ENCODE measurements around the gene SLC7A6.

The SLC7A6 gene

DNA sequence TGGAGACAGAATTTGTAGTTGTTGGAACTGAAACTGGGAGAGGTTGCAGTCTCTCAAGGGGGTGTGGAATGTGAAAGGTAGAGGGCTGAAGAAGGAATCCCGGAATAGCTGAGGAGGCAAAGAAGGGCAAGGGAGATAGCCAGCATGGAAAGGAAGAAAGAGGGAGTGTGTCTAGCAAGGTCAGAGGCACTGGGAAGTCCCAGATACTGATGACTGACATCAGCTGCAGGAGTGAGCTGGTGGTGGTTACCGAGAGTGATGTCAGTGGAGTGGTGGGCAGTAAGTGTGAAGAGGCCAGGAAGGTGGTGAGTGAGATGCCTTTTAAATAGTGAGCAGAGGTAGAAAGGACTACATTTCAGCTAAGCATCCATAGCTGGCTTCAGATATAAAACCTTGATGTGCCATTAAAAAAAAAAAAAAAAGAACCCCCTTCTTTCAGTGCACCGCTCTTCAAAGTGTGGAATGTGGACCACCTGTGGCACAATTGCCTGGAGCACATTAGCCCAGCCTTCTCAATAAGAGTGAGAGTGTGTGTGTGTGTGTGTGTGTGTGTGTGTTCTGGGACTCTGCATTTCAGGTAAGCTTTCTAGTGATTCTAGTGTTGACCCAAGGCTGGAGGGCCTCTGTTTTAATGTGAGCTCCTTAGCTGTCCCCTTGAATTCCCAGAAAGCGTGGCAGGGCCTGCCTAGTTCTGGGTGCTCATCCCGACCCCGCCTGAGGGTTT is 55.0 kb downstream of the SLC7A6 start:
- peak overlapping the region; percentile 36 for H3K27ac Mint-ChIP-seq
- H3K4me3 Mint-ChIP-seq, result no peak overlapping the region
- H3K9me3 Mint-ChIP-seq, result no peaks in the 10 kb centered on the region
- ATAC-seq, result peak; percentile 73
- peaks cover 36% of the 10 kb centered on the region for H3K36me3 Mint-ChIP-seq
- no peaks in the 10 kb centered on the region for H3K27me3 Mint-ChIP-seq
- H3K4me1 Mint-ChIP-seq, result peaks cover 12% of the 10 kb centered on the region

DNA sequence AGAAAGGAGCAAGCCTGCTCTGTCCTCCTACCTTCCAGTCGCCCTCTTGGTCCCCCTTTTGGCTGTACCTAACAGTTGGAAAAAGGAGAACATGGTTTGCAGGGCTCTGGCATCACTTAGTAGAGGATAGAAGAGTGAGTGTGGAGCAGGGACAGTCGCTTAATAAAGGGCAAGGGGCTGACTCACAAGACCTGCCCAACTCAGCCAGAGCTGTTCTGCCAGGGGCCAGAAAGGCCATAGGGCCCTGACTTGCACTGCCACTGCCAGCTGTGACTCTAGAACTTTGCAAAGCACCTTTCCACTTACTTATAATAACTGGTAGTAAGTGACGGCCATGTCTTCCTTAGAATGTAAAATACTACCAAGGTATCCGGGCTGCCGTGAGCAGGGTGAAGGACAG is 60.0 kb downstream of the SLC7A6 start:
- peaks cover 11% of the 10 kb centered on the region for H3K4me1 Mint-ChIP-seq

DNA sequence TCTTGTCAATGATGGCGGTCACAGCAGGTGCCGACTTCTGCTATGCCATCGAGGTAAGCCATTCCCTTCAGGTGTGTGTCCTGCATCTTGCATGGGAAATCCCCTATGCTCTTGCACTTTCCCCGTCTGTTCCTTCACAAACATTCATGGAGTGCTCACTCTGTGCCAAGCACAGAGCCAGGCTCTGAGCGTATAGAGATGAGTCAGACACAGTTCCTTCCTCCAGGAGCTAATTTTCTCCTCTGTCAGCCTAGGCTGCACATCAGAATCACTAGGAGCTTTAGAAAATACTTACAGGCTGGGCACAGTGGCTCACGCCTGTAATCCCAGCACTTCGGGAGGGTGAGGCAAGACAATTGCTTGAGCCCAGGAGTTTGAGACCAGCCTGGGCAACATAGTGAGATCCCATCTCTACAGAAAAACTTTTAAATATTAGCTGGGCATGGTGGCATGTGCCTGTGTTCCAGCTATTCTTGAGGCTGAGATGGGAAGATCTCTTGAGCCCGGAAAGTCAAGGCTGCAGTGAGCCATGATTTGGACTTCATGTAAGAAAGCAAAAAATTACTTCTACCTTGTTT is 60.5 kb downstream of the SLC7A6 start:
- Mint-ChIP-seq H3K4me1 (peaks cover 9% of the 10 kb centered on the region), H3K9me3 (no peaks in the 10 kb centered on the region), H3K27ac (no peak overlapping the region), H3K4me3 (no peak overlapping the region), H3K27me3 (no peaks in the 10 kb centered on the region), H3K36me3 (peaks cover 27% of the 10 kb centered on the region)
- no peak for ATAC-seq

More for the DNA sequence above, 60.0 kb downstream of the SLC7A6 start:
- no peaks in the 10 kb centered on the region for H3K9me3 Mint-ChIP-seq
- H3K27me3 Mint-ChIP-seq, result no peaks in the 10 kb centered on the region
- no peak overlapping the region for H3K27ac Mint-ChIP-seq
- peaks cover 30% of the 10 kb centered on the region for H3K36me3 Mint-ChIP-seq
- no peak overlapping the region for H3K4me3 Mint-ChIP-seq
- ATAC-seq, result no peak

DNA sequence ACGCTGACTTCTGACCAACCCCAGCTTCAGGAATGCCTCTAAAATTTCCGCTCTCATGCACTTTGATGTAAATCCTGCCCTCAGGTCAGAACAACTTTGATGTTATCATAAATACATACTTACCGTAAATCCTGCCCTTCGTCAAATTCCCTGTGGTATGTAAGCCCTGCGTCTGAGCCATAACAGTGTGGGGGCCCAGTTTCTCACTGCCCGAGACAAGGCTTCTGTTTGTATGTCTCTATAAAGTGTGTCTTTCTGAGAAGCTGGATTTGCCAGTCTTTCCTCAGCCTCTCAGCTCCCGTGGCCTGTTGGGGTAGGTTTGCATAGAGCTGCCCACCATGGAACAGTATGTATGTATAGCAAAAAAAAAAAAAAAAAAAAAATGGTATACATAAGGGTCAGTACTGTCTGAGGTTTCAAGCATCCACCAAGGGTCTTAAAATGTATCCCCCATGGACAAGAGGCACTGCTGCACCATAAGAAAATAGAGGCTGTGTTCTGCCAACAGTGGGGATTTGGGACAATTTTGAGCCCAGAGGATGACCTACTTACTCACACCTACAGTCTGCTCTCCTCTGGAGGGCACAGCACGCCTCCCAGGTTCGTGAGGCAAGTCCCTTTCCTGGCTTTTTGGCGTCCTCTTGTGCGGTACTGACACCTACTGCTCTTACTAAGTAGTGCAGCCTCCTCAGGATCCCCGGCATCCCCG is 64.0 kb downstream of the SLC7A6 start:
- no peaks in the 10 kb centered on the region for H3K9me3 Mint-ChIP-seq
- ATAC-seq, result peak; percentile 92
- H3K27me3 Mint-ChIP-seq, result no peaks in the 10 kb centered on the region
- H3K4me3 Mint-ChIP-seq, result no peak overlapping the region
- H3K4me1 Mint-ChIP-seq, result peaks cover 19% of the 10 kb centered on the region
- peak overlapping the region; percentile 33 for H3K27ac Mint-ChIP-seq
- H3K36me3 Mint-ChIP-seq, result peaks cover 43% of the 10 kb centered on the region

DNA sequence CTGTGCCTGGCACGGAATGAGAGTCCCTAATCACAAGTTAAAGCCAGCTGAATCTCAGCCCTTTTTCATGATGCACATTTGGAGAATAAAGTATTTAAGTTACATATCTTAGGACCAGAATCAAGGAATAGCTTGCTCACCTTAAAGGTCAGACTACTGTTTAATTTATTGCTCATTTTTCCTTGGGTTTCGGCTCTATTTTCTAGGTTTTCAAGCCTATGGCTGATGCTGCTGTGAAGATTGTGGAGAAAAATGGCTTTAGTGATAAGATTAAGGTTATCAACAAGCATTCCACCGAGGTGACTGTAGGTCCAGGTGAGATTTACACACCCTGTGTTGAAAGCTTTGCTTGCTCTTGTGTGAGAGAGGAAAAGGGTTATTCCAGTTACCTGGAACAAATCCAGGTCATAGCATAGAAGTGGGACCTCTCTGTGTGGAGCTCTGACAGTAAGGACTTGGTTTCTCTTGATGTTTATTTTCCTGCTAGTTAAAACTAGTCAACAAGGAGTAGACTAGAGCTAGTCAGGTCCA is 64.6 kb downstream of the SLC7A6 start:
- no peaks in the 10 kb centered on the region for H3K27me3 Mint-ChIP-seq
- ATAC-seq, result no peak
- H3K4me3 Mint-ChIP-seq, result no peak overlapping the region
- H3K27ac Mint-ChIP-seq, result no peak overlapping the region
- peaks cover 19% of the 10 kb centered on the region for H3K4me1 Mint-ChIP-seq
- no peaks in the 10 kb centered on the region for H3K9me3 Mint-ChIP-seq
- H3K36me3 Mint-ChIP-seq, result peaks cover 40% of the 10 kb centered on the region

DNA sequence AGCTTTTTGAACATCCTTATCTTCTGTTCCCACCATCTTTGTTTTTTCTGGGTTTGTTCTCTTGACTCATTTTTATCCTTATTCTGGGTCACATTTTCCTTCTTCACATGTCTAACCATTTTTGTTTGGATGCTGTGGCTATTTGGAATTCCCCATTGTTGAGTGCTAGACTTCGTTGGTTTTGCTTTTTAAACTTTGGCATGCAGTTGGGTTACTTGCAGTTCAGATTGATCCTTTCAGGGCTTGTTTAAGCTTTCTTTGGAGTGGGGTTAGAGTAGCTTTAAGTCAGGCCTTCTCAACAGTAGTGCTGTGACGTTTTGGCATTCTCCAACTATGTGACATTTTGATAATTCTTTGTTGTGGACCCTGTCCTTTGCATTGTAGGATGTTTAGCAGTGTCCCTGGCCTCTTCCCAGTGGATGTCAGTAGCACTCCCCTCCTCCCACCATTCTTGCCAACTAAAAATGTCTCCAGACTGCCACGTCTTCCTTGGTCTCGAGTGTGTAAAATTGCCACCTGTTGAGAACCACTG is 67.6 kb downstream of the SLC7A6 start:
- H3K4me3 Mint-ChIP-seq, result no peak overlapping the region
- peaks cover 19% of the 10 kb centered on the region for H3K4me1 Mint-ChIP-seq
- peaks cover 49% of the 10 kb centered on the region for H3K36me3 Mint-ChIP-seq
- ATAC-seq, result no peak
- no peak overlapping the region for H3K27ac Mint-ChIP-seq
- no peaks in the 10 kb centered on the region for H3K27me3 Mint-ChIP-seq
- H3K9me3 Mint-ChIP-seq, result no peaks in the 10 kb centered on the region

DNA sequence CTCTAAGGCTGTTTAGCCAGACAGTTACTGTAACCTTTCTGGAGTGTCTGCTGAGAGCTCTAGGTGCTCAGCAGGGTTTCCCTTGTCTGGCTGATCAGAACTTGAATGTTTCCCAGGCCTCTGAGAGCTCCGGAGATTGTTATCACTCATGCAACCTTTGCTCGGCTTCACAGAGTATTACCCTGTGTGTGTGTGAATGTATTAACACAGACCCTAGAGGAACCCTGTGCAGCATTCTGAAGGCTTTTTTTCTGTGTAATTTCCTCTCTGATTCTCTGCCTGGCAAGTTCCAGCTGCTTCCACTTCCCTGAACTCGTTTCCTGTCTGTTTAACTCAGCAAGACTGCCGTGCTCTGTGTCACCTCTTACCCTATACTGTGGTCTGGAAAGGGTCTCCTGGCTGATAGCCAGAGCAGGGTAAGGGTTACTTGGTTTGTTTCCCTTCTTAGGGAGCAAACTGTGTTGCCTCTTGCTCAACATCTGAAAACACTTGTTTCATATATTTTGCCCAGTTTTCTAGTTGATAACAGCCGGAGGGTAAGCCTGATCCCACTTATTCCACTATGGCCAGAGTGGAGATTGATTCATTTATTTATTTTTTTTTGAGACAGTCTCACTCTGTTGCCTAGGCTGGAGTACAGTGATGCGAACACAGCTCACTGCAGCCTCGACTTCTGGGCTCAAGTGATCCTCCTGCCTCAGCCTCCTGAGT is 68.2 kb downstream of the SLC7A6 start:
- no peak for ATAC-seq
- H3K36me3 Mint-ChIP-seq, result peaks cover 50% of the 10 kb centered on the region
- no peaks in the 10 kb centered on the region for H3K9me3 Mint-ChIP-seq
- H3K27me3 Mint-ChIP-seq, result no peaks in the 10 kb centered on the region
- peaks cover 19% of the 10 kb centered on the region for H3K4me1 Mint-ChIP-seq
- no peak overlapping the region for H3K27ac Mint-ChIP-seq
- H3K4me3 Mint-ChIP-seq, result no peak overlapping the region

DNA sequence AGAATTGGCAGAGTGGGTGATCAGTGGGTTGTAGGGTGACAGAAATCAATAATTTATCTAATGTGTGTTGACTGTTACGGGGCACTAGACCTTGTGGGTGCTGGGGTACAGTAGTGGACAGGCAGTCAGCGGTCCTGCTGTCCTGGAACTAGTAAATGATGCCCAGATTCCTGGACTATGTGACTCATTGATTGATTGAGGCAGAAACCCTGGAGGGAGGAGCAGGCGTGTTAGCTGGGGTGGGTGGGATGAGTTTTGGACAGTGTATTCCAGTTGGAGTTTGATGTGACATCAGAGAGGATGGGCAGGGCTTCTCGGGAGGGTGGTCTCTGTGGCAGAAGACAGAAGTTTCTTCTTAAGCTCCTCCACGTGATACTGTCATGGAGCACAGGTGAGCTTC is 70.8 kb downstream of the SLC7A6 start:
- no peak overlapping the region for H3K27ac Mint-ChIP-seq
- peaks cover 10% of the 10 kb centered on the region for H3K4me1 Mint-ChIP-seq
- peaks cover 70% of the 10 kb centered on the region for H3K36me3 Mint-ChIP-seq
- H3K27me3 Mint-ChIP-seq, result no peaks in the 10 kb centered on the region
- no peaks in the 10 kb centered on the region for H3K9me3 Mint-ChIP-seq
- no peak overlapping the region for H3K4me3 Mint-ChIP-seq
- no peak for ATAC-seq

DNA sequence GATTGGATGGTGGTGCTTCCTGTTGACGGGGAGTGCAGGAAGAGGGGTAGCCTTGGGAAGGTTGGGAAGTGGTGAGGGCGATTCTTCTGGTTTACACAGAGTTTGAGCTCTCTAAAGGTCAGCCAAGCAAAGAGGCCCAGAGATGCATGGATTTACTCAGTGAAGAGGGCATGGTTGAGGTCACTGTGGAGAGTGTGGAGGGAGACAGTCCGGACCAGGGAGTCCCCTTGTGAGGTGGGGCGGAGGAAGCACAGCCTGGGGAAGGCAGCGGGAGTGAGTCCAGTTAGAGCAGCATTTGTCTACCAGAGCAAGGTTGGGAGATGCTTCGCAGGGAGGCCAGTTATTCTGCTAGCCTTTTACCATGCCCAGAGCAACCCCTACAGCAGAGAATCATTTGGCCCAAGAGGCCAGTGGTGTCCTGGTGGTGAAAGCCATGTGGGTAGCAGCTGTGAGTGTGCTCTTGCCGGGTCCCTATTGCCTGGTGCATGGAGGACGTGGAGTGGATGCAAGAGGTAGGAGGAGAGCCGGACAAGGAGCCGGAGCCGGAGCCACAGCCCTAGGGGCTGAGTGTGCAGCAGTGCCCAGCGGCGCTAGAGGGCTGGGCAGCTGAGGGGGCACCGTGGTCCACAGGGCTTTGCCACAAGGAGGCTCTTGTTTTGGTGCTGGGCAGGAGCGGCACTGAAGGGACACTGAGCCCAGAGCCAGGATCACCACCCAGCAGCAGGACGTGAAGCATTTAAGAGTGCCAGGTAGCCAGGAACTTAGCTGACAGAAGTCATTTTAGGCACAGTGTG is 74.2 kb downstream of the SLC7A6 start:
- H3K4me3 Mint-ChIP-seq, result no peak overlapping the region
- peaks cover 74% of the 10 kb centered on the region for H3K36me3 Mint-ChIP-seq
- no peaks in the 10 kb centered on the region for H3K9me3 Mint-ChIP-seq
- no peaks in the 10 kb centered on the region for H3K27me3 Mint-ChIP-seq
- no peaks in the 10 kb centered on the region for H3K4me1 Mint-ChIP-seq
- H3K27ac Mint-ChIP-seq, result no peak overlapping the region
- no peak for ATAC-seq

DNA sequence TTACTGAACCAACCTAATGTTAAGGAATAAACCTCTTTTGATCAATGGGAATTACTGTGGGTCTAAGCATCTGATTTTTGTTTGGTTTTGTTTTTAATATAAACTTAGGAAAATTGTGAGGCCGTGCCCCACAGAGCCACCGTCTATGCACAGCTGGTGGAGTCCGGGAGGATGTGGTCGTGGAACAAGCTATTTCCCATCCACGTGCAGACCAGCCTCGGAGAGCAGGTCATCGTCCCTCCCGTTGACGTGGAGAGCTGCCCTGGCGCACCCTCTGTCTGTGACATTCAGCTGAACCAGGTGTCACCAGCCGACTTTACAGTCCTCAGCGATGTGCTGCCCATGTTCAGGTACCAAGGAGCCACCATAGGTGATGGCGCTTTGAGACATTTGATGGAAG is 74.9 kb downstream of the SLC7A6 start:
- Mint-ChIP-seq H3K27ac (no peak overlapping the region), H3K36me3 (peaks cover 74% of the 10 kb centered on the region)

DNA sequence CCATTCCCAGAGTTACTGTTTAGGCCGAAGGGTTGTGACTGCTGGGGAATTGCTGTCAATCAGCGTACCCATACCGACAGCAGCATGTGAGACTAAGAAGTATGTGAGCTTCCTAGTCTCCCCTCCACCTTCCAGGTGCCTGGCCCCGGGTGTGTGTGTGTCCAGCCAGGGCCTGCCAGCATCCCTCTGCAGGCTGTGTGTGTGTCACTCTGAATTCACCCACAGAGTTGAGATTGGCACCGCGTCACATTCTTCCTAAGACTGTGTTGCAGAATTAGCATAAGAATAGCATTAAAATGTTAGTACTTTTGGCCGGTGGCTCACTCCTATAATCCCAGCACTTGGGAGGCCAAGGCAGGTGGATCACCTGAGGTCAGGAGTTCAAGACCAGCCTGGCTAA is 78.3 kb downstream of the SLC7A6 start:
- H3K36me3 Mint-ChIP-seq, result peaks cover 82% of the 10 kb centered on the region
- H3K4me3 Mint-ChIP-seq, result no peak overlapping the region
- no peak for ATAC-seq
- no peaks in the 10 kb centered on the region for H3K27me3 Mint-ChIP-seq
- H3K4me1 Mint-ChIP-seq, result no peaks in the 10 kb centered on the region
- no peak overlapping the region for H3K27ac Mint-ChIP-seq
- no peaks in the 10 kb centered on the region for H3K9me3 Mint-ChIP-seq

More for the DNA sequence above, 74.9 kb downstream of the SLC7A6 start:
- H3K9me3 Mint-ChIP-seq, result no peaks in the 10 kb centered on the region
- H3K27me3 Mint-ChIP-seq, result no peaks in the 10 kb centered on the region
- H3K4me3 Mint-ChIP-seq, result no peak overlapping the region
- ATAC-seq, result no peak
- no peaks in the 10 kb centered on the region for H3K4me1 Mint-ChIP-seq

DNA sequence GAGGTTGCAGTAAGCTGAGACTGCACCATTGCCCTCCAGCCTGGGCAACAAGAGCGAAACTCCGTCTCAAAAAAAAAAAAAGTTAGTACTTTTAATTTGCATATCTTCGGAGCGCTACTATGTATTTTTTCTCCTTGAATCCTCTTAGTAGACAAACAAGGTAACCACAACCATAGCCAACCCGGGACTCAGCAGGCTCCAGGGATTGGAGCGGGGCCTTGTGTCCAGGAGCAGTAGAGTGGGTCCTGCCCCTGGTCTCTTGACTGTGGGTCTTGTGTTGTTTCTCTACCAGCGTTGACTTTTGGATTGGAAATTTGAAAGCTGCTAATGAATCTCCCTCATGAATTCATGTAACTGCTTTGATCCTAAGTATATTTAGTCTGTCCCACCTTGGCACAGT is 78.8 kb downstream of the SLC7A6 start:
- Mint-ChIP-seq H3K4me1 (no peaks in the 10 kb centered on the region), H3K27ac (no peak overlapping the region), H3K9me3 (no peaks in the 10 kb centered on the region), H3K27me3 (no peaks in the 10 kb centered on the region), H3K4me3 (no peak overlapping the region), H3K36me3 (peaks cover 82% of the 10 kb centered on the region)
- ATAC-seq, result no peak

DNA sequence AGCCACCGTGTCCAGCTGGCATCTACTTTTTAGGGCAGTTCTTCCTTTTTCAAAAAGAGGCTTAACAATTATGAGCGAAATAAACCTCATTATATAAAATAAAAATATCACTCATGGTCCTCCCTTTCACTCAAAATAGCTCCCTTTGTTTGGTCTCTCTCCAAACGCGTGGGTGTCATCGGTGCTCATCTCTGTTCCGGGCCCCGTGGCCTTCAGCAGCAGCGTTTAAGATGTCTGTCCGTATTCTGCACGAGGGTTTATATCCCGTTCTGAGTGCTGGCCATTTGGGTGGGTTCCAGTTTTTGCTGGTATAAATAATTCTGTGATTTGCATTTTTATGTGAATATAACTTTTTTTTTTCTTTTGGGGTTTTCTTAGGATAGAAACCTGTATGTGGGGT is 79.9 kb downstream of the SLC7A6 start:
- H3K9me3 Mint-ChIP-seq, result no peaks in the 10 kb centered on the region
- no peaks in the 10 kb centered on the region for H3K27me3 Mint-ChIP-seq
- H3K36me3 Mint-ChIP-seq, result peaks cover 81% of the 10 kb centered on the region
- ATAC-seq, result no peak
- H3K4me1 Mint-ChIP-seq, result no peaks in the 10 kb centered on the region
- H3K27ac Mint-ChIP-seq, result no peak overlapping the region
- H3K4me3 Mint-ChIP-seq, result no peak overlapping the region

DNA sequence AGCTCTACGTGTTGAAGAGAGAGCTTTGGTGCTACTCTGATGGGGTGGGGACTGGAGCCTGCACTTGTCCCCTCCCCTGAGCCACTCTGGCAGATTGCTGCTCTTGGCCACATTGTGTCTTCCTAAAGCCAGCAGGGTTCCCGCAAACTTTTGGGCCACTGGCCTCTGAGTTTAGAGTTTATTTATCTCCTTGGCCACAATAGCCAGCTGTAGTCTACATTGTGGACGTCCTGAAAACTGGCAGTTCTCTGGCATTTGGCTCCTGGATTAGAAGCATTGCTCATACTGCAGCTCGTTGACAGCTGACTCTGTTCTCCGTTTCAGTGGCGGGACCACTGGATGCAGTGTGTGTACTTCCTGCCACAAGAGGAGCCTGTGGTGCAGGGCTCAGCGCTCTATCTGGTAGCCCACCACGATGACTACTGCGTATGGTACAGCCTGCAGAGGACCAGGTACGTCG is 81.1 kb downstream of the SLC7A6 start:
- ATAC-seq, result no peak
- Mint-ChIP-seq H3K9me3 (no peaks in the 10 kb centered on the region), H3K4me1 (no peaks in the 10 kb centered on the region), H3K27me3 (no peaks in the 10 kb centered on the region), H3K36me3 (peaks cover 78% of the 10 kb centered on the region), H3K4me3 (no peak overlapping the region), H3K27ac (no peak overlapping the region)
